Peyer's patch (tissue), 4 donors: ENCODE results near the gene COQ8A.

Experiments used
- CTCF ChIP-seq, 6 experiments: fragments of 450-650 bp in 4 of 6; fragments of 200-600 bp in 2 of 6; sonication (generic) in 1 of 6; IDR thresholded peaks; one replicate each; pipeline ENCODE4 v1.5.1; 2017 to 2019; ENCODE audit warnings: antibody characterized with exemption in 6 of 6, mild to moderate bottlenecking in 3 of 6, moderate library complexity in 1 of 6
- POLR2A ChIP-seq, 2 donors: fragments of 450-650 bp; IDR thresholded peaks; one replicate each; pipeline ENCODE4 v1.5.1; 2017; ENCODE audit warnings: antibody characterized with exemption in 2 of 2, mild to moderate bottlenecking in 2 of 2, moderate library complexity in 2 of 2

DNA sequence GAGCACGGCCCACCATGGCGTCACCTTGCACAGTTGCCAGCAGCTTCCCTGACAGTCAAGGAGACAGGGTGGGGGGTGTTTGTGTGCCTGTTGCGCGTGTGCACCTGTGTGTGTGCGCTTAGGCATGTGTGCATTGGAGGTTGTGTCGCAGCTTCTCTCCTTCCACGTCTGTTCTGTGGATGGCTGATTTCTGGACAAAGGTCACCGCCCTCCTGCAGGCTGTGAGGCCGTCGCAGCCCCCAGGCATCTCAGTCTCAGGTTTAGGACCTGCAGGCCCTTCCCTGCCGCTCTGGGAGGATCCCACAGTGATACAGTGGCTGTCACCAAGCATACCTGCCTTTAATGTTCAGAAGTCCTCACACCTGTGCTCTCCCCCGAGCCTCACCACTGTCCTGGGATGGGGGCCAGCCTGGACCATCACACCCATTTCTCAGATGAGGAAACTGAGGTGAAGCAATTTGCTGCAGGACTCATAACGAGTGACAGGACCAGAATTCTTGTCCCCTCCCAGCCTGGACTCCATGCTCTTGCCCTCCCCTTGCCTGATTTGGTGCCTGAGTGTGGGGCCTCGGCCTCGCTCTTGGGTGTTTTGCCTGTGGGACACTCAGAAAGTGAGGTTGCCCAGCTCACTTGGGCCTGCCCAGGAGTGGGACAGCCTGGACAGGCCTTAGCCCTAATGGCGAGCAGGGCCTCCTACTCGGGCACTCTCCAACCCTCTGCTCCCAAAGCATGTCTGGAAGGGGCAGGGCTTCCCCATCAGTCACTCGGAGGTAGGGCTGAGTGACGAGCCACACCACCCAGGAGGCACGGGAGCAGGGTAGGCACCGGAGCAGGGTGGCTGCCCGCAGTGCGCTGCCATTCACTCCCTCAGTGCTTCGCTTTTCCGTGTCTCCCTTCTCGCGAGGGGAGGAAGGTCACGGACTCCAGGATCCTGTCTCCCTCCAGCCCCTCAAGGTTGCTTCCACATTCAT is 22.6 kb downstream of the COQ8A start:
- TF ChIP-seq CTCF (IDR thresholded peaks at IDR 0.05): no peak
- TF ChIP-seq POLR2A (IDR thresholded peaks at IDR 0.05): no peak
